ENCODE data around the gene CLIC3.

CLIC3 gene

DNA sequence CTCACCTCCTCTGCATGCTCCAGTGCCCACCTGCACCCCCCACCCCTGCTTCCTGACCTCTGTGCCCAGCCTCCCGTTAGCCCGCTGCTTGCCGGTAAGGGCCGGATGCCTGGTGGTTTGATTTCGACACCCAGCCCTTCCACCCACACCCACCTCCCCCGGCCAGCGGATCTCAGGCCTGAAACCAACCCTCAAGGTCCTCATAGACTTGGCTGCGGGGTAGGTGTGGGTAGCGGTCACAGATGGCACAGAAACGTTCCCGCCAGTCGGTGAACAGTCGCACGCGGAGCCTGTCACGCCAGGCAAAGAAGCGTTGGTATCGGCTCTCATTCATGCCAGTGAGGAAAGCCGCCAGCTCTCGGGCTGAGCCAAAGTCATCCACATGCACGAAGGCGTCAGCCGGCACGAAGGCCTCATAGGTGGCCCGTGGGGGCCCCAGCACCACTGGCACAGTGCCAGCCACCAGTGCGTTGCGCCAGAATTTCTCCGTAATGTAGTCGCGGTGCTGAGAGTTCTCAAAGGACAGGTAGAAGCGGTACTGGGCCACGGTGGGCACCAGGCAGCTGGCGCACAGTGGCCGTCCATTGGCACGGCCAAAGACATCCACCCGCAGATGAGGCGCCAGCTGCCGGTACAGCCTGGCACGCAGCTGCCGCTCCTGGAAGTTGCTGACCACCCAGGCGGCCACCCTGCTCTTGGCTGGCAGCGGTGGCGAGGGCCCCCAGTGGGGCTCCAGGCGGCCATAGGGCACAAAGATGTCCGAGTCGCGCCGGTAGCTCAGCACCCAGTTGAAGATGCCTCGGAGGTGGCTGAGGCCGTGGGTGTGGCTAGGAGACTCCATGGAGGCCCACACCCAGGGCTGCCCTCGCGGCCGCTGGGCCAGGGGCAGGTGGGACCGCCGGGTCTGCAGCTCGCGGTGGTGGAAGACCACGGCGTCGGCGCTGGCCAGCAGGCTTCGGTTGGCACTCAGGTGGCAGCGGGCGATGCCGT is 34.5 kb upstream of the CLIC3 start:
- peak in 1 of 2 experiments; percentile 31 for DNase-seq

GRCh38 chr9:137030006-137030405 is 33.6 kb upstream of the CLIC3 start:
- no peak for DNase-seq

DNA sequence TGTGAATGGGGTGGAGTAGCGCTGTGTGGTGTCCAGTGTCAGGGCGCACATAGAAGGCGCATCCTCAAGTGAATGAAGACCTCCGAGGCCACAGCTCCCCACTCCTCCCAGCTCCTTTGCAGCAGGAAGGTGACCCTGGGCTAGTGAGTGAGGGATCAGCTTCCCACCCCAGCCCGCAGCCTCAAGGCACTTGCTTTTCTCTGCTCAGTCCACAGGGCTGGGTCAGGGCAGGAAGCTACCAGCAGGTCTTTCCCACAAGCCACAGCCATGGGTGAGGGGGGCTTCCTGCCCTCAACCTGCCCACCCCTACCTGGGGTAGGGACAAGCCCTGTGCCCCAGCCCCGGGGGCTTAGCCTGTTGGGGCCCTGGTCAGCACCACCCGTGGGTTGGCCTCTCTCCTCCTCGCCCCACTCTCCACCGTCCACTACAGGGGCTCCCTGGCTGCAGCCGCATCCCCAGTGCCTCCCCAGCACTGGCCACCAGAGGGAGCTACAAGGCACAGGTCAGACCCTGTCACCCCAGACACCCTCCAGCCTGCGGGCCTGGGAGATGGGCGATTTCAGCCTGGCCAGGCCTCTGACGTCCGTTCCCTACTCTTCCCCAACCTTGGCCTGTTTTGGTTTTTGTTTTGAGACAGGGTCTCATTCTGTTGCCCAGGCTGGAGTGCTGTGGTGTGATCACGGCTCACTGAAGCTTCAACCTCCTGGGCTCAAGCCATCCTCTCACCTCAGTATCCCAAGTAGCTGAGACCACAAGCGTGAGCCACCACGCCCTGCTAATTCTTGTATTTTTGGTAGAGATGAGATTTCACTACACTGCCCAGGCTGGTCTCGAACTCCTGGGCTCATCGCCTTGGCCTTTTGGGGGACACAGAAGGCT is 32.9 kb upstream of the CLIC3 start:
- DNase-seq = peak in 1 of 2 experiments; percentile 51

DNA sequence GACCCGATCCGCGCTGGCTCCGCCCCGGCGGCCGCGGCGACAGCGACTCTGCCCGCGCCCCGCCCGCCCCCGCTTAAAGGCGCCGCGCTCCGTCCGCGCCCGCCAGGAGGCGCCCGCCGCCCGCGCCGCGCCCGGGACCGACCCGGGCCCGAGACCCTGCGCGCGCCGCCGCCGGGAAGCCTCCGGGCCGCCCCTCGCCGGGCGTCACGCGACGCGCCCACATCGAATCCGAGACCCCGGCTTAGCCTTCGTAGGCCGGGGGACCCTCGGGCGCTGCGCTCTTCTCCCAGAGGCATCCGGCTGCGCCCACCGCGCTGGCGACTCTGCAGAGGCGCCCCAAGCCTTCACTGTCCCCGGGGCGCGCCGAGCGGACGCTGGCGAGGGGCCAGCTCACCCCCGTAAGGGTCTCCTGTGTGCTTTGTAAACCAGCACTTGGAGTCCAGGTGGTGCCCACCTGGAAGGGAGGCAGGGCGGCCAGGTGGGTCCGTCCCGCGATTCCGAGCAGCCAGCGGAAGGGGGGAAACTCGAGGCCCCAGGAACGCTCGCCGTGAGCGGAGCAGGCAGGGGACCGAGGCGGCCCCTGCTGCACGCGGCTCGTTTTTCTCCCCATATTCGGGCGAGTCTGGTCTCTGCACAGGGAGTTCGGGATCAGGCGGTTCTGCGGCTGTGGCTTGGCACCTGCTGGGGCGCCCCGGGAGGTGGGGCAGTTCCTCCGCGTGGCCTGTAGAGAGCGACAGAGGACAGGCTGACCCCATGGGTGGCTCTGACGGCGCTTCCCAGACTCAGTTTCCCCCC is 32.1 kb upstream of the CLIC3 start:
- DNase-seq = no peak

DNA sequence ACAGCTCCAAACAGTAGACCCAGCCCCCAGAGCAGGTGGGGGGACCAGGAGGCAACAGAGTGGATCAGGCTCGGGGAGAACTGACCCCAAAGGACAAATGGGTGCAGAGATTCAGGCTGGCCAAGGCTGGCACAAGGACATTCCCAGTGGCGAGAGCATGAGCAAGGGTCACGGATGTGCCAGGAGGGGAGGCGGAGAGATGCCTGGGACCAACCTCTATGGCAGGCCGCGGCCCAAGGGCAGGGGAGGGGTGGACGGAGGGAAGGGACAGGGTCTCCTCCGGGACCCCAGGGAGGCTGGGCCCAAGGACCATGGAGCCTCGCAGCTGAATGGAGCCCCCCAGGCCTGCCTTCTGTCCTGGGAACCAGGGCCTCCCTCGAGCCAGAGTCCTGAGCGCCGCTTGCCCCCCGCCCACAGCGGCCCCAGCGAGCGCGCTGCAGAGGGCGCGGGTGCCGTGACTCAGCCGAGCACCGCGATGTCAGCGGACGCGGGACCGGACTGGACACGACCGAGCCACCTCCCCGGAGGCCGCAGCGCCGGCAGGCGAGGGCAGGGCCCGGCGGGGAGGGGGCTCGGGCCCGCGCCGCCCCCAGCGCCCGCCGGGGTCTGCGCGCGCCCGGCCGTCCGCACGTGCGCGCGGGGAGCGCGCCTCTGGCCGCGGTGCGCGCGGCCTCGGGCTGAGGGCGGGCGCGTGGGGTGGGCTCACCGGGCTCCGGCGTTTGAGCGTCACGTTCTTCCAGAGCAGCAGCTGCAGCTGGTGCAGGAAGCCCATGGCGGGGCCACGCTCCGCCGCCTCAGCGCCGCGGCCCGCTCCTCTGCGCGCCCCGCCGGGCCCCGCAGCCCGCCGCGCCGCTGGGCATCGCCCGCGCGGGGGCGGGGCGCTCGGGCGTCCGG is 31.2 kb upstream of the CLIC3 start, which contains the start of gene ABCA2:
Gene ABCA2 (minus strand): TSS at position 869 of the 894 bp plus-strand sequence. CDS start 97 bp downstream, at position 772.
- no peak for DNase-seq

DNA sequence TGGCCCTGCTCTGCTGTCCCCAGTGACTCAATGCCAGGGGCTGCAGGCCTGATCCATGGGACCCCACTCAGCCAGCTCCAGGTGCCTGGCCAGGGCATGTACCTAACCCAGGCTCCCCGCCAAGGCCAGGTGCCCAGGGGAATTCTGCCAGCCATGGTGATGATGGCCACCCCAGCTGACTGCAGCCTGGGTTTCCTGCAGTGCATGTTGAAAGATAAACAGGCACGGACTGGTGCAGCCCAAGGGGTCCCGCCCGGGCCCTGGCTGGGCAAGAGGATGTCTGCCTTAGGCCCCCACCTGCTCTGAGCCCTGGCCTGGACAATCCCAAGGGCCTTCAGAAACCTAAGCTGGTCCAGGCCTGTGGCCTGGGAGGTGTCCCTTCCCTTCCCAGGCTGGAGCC is 30.5 kb upstream of the CLIC3 start:
- no peak for DNase-seq

GRCh38 chr9:137026384-137026783 is 30.0 kb upstream of the CLIC3 start:
- no peak for DNase-seq

- peak in 1 of 2 experiments; percentile 24 for DNase-seq
These were observed 29.2 kb upstream of the CLIC3 start for GRCh38 chr9:137025517-137025966.

DNA sequence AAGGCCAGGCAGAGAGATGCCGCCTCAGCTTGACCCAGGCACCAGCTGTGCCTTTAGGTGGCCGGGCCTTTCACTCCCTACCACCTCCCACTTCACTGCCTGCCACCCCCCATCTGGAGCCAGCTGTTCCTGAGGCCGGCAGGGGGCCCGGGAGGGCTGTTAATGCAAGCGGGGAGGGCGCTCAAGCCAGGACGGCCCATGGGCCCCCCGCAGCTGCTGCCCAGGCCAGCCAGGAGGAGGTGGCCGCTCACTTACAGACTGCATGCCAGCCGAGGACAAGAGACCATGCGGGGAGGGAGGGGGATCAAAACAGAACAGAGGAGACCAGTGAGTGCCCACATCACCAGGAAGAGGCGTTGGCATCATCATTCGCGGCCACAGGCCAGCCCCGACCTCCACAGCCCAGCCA is 27.2 kb upstream of the CLIC3 start:
- DNase-seq = no peak

- no peak for DNase-seq
These were observed 26.8 kb upstream of the CLIC3 start for GRCh38 chr9:137023157-137023556.

DNA sequence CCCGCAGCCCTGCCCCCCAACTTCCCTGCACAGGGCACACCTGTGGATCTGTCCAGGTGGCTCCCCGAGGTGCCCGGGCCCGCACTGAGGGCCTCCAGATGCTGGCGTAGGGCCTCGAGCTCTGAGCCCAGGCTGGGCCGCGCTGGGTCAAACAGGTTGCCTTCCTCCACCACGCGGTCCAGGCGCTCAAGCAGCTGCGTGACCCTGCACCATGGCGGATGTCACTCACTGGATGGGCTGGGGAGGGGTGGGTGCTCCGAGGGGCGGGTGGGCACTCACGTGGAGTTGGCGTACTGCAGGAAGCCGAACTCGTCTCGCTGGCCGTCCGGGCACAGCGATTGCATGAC is 26.3 kb upstream of the CLIC3 start:
- no peak for DNase-seq

- no peak for DNase-seq
These were observed 25.8 kb upstream of the CLIC3 start for GRCh38 chr9:137021979-137022661.

- no peak for DNase-seq
These were observed 25.2 kb upstream of the CLIC3 start for GRCh38 chr9:137021568-137021978.

GRCh38 chr9:137020771-137021567 is 24.6 kb upstream of the CLIC3 start:
- no peak for DNase-seq

DNA sequence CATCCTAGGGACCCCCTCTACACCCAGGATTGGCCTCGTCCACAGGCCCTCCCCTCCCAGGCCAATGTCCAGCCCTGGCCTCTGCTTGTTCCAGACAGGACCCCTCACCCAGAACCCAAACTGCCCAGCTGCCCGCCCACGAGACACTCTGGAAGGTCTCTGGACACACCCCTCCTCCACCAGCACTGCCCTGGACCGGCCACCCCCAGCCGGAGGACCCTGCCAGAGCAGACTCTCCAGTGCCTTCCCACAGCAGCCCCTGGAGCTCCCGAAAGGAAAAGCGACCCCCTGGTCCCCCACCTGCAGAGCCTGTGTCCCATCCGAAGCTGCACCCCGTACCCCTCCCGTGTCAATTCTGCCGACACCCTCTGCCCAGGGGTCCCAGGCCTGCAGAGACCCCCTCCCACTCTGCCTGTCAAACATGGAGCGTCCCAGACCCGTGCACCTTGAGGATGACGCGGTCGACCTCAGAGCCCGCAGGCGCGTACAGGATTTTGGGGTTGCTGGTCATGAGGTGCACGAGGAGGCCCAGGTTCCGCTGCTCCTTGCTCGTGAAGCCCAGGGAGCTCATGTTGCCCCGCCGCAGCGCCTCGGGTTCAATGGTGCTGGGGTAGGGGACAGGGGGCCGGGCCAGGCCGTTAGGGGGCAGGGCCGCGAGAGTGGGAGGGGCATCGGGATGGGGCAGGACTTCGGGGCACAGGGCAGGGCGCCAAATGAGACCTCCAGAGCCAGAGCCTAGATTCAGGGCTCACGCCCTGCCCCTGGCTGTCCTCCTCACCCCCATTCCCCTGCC is 23.7 kb upstream of the CLIC3 start:
- no peak for DNase-seq

GRCh38 chr9:137018761-137019559 is 22.6 kb upstream of the CLIC3 start:
- no peak for DNase-seq

- no peak for DNase-seq
These were observed 21.6 kb upstream of the CLIC3 start for GRCh38 chr9:137017791-137018497.

GRCh38 chr9:137017071-137017470 is 20.7 kb upstream of the CLIC3 start:
- no peak for DNase-seq

All from cerebellar nuclear complex (tissue), 1 donor.